ENCODE data around the gene ZNF28.

Gene ZNF28

DNA sequence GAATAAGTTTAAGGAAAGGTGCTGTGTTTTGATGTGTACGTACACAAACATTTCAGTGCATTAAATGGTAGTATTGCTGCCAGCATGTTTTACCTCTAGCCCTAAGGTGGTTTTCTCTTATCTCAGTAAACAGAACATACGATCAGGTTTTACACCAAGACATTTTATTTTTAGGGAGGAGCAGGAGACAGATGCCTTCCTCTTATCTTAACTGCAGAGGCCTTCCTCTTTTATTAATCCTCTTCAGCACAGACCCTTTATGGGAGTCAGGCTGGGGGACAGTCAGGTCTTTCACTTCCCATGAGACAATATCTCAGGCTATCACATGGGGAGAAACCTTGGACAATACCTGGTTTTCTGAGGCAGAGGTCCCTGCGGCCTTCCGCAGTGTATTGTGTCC lies 71.7 kb downstream of the ZNF28 start:
- TF ChIP-seq RARB (CRISPR knock-in tag; IDR thresholded peaks at IDR 0.05) (no peak), ZNF70 (CRISPR knock-in tag; IDR thresholded peaks at IDR 0.05) (no peak), ARNTL (CRISPR knock-in tag; IDR thresholded peaks at IDR 0.05; ENCODE audit: borderline replicate concordance, low read depth) (no peak), OSR1 (CRISPR knock-in tag; IDR thresholded peaks at IDR 0.05) (no peak), ZFP30 (CRISPR knock-in tag; IDR thresholded peaks at IDR 0.05) (no peak), BACH2 (CRISPR knock-in tag; IDR thresholded peaks at IDR 0.05; ENCODE audit: borderline replicate concordance) (no peak), ESRRG (CRISPR knock-in tag; IDR thresholded peaks at IDR 0.05) (no peak), ZFP3 (CRISPR knock-in tag; IDR thresholded peaks at IDR 0.05) (no peak), ISL1 (CRISPR knock-in tag; IDR thresholded peaks at IDR 0.05) (no peak), GLIS3 (CRISPR knock-in tag; IDR thresholded peaks at IDR 0.05) (no peak)
- TF ChIP-seq, protein P1, sequence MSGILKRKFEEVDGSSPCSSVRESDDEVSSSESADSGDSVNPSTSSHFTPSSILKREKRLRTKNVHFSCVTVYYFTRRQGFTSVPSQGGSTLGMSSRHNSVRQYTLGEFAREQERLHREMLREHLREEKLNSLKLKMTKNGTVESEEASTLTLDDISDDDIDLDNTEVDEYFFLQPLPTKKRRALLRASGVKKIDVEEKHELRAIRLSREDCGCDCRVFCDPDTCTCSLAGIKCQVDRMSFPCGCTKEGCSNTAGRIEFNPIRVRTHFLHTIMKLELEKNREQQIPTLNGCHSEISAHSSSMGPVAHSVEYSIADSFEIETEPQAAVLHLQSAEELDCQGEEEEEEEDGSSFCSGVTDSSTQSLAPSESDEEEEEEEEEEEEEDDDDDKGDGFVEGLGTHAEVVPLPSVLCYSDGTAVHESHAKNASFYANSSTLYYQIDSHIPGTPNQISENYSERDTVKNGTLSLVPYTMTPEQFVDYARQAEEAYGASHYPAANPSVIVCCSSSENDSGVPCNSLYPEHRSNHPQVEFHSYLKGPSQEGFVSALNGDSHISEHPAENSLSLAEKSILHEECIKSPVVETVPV (CRISPR knock-in tag; IDR thresholded peaks at IDR 0.05): no peak
- TF ChIP-seq, protein P2, sequence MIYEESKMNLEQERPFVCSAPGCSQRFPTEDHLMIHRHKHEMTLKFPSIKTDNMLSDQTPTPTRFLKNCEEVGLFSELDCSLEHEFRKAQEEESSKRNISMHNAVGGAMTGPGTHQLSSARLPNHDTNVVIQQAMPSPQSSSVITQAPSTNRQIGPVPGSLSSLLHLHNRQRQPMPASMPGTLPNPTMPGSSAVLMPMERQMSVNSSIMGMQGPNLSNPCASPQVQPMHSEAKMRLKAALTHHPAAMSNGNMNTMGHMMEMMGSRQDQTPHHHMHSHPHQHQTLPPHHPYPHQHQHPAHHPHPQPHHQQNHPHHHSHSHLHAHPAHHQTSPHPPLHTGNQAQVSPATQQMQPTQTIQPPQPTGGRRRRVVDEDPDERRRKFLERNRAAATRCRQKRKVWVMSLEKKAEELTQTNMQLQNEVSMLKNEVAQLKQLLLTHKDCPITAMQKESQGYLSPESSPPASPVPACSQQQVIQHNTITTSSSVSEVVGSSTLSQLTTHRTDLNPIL (CRISPR knock-in tag; IDR thresholded peaks at IDR 0.05; ENCODE audit: low read depth): no peak
- TF ChIP-seq, protein P3, sequence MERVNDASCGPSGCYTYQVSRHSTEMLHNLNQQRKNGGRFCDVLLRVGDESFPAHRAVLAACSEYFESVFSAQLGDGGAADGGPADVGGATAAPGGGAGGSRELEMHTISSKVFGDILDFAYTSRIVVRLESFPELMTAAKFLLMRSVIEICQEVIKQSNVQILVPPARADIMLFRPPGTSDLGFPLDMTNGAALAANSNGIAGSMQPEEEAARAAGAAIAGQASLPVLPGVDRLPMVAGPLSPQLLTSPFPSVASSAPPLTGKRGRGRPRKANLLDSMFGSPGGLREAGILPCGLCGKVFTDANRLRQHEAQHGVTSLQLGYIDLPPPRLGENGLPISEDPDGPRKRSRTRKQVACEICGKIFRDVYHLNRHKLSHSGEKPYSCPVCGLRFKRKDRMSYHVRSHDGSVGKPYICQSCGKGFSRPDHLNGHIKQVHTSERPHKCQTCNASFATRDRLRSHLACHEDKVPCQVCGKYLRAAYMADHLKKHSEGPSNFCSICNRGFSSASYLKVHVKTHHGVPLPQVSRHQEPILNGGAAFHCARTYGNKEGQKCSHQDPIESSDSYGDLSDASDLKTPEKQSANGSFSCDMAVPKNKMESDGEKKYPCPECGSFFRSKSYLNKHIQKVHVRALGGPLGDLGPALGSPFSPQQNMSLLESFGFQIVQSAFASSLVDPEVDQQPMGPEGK (CRISPR knock-in tag; IDR thresholded peaks at IDR 0.05; ENCODE audit: borderline replicate concordance): no peak
- no peak for ATAC-seq

DNA sequence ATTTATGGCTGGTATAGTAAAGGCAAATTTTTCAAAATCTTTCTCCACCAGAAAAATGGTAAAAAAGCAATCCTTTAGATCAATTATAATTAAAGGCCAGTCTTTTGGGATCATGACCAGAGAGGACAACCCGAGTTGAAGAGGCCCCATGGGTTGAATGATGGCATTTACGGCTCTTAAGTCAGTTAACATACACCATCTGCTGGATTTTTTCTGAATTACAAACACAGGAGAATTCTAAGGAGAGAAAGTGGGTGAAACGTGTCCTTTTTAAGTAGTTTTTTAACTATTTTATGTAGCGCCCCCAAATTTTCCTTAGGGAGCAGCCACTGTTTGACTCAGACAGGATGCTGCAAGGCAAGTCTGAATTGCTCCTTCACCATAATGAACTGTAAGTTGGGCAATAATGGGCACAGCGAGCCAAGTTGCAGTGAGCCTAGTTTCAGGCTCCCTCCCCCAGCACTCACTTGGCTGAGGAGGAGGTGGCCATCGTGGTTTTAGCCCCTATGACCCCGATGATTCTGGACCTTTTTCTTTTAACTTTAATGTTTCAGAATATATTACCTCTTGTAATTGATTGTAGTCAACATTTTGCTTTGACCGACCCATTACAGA lies 73.0 kb downstream of the ZNF28 start:
- TF ChIP-seq CSDC2 (CRISPR knock-in tag; IDR thresholded peaks at IDR 0.05) (no peak), ESRRG (CRISPR knock-in tag; IDR thresholded peaks at IDR 0.05) (no peak), ZNF8 (CRISPR knock-in tag; IDR thresholded peaks at IDR 0.05) (no peak)
- ATAC-seq: no peak

All from SK-N-SH treated with all-trans-retinoic acid at 6 μM for 48 hours (cell line).